GM12892 (cell line): ENCODE measurements around the gene SF3B4.

Experiments
- DNase-seq: peaks from one replicate; pipeline ENCODE4 v3.0.0; 2011; ENCODE audit not compliant: insufficient read length
- FAIRE-seq: peaks from 2 replicates; lab custom pipeline; 2011; peaks lifted over from hg19 to GRCh38; lab: Jason Lieb, UNC
- POLR2A ChIP-seq: IDR thresholded peaks from 2 replicates; pipeline ENCODE4 v1.6.1; 2011; ENCODE audit warnings: low read depth, low read length, control low read depth
- POLR2AphosphoS5 ChIP-seq: IDR thresholded peaks from 2 replicates; pipeline ENCODE4 v1.6.1; 2011; ENCODE audit warnings: low read depth, low read length, control low read depth
- TAF1 ChIP-seq: IDR thresholded peaks from 2 replicates; pipeline ENCODE4 v1.6.1; 2011; ENCODE audit warnings: low read depth, mild to moderate bottlenecking, control low read depth, low read length, borderline replicate concordance

Gene SF3B4

DNA sequence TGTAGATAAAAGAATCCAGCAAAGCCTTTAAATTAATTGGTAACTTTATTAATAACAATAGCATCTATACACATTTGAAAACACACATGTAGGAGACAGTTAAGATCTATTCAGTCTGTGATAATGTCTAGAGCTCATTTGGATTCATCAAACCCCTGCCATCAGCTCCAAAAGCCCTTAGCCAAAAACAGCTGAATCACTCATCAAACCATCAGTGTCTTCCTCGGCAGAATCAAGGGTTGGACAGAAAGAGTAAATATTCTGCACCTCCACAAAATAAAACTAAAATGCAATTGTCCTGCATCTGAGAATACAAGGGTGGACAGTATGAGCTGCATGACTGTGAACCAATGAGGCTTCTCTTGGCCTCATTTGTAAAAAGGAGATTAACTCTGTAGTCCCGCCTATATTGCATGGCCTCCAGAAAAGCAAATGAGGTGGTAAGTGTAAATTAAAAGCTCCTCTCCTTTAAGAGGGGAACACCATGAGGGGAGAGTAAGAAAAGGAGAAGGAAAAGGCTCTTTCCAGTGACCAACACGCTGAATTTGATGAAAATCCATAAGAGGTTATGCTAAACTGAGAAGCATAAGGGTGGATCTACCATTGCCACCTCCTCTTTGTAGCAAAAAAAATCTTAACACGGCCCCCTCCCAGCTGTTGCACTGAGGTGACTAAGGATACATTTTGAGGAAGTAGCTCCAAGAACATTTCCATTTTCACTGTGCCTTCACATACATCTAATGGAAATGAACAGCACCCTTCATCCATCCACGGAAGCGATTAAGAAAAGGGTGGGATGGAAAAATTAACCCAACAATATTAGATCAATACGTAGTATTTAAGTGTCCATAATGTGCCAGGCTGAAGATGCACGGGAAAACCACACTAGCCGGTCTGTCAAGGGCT, 42.9 kb downstream of the SF3B4 start:
- TF ChIP-seq POLR2A (no peak), TAF1 (no peak), POLR2AphosphoS5 (no peak)
- no peak for FAIRE-seq
- no peak for DNase-seq

DNA sequence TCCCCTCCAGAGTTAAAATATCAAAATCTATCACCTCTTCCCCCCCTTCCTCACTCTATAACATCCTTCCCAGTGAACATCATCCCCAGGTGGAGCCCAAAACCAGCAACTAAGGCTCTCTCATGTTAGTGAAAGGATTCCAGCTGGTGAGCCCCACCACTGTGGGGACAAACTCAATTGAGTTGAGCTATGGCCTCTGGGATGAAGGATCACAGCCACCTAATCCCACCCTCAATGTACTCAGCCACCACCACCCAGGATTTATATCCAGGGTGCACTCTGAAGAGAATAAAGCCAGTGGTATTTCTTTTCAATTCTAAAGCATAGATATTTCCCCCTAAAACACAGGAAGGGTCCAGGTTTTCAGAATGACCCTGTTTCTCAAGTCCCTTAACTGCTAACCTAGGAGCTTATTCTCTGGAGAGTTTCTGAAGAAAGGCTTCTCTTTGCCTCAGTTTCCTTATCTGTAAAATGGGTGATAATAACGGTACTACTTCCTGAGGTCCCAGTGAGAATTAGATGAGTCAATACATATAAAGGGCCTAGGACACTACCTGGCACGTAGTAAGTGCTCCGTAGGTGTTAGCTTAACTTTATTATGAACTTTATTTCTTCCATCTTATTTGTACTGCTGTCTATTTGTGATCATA, 43.9 kb downstream of the SF3B4 start:
- no peak for TF ChIP-seq TAF1
- FAIRE-seq (no peak), DNase-seq (no peak)

DNA sequence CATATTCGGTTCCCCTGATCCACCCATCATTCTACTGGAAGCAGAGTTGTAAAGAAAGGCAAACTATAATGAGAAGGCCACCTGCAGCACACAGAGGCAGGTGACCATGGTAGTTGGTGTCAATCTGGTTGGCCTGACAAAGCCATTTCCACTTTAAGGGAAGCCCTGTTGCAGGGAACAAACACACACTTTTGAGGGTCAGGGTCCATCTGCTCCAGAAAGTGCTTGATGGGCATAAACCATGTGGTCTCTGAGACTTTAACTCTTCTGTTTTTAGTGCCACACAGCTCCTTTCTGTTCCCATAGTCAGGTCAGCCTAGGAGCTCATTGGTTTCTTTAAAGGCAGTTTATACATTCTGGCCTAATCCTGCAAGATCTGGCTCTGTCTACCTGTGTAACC, 45.7 kb downstream of the SF3B4 start:
- DNase-seq (no peak), FAIRE-seq (no peak)
- TF ChIP-seq POLR2AphosphoS5 (no peak), TAF1 (no peak)

DNA sequence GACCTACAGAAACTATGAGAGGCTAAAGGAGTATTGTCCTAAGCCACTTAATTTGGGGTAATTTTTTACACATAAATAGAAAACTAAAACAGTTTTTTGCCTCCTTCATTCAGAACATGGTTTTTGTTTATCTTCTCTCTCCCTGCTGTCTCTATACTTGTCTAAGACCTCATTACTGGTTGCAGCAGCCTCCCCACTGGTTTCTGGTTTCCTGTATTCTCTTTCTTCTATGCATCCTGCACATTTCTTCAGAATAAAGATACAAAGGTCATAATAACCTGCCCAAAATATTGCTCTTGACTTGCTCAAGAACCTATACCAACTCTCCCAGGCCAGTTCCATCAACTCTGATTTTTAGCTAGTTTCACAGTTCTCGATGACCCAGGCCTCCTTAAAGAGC, 48.0 kb downstream of the SF3B4 start:
- DNase-seq (no peak), FAIRE-seq (no peak)
- TF ChIP-seq POLR2A = no peak
- TF ChIP-seq POLR2AphosphoS5 = no peak
- no peak for TF ChIP-seq TAF1

DNA sequence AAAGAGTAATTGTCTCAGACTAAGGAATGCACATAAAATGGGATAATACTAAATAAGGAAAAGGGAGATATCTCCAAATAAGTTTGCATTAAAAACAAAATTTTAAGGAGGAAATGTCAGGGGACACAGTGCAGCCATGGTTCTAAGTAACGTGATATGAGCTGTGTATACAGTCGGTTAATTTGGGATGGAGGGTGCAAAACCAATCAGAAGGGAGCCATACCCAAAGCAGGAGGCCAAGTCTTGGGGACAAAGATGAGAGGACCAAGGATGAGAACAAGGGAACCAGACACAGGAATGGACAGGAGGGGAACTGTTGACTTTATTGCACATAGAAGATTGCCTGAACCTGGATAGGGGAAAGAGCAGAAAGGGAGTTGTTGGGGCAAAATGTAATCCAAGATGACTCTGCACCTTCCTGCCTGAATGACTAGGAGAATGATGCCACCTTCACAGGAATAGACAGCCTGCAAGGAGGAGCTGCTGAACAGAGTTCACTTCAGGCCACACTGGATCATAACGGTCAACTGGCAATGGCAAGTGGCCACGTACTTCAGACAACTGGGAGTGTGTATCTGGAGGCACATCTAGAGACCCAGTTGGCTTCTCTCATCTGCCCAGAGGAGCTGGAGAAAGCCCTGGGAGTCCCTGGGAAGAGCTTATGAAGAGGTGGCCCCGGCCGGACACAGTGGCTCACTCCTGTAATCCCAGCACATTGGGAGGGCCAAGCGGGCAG, 50.2 kb downstream of the SF3B4 start:
- TF ChIP-seq POLR2A (no peak), POLR2AphosphoS5 (no peak), TAF1 (no peak)
- no peak for DNase-seq
- no peak for FAIRE-seq
